HG02678 (cell line): ENCODE results near the gene MYLK.
"Not testable (repeated sequence)": the region's sequence is repeated elsewhere in the genome, so short reads cannot be mapped to it uniquely, and the experiment has no call there.

Source experiments
- ATAC-seq: cut with Tn5 transposase; IDR thresholded peaks from one replicate; pipeline ENCODE4 v1.9.1; 2021; ENCODE audit warnings: mild to moderate bottlenecking, moderate library complexity; ENCODE audit not compliant: unreplicated experiment

MYLK gene

GRCh38 chr3:123728014-123728413, 156.1 kb downstream of the MYLK start:
- no peak for ATAC-seq

DNA sequence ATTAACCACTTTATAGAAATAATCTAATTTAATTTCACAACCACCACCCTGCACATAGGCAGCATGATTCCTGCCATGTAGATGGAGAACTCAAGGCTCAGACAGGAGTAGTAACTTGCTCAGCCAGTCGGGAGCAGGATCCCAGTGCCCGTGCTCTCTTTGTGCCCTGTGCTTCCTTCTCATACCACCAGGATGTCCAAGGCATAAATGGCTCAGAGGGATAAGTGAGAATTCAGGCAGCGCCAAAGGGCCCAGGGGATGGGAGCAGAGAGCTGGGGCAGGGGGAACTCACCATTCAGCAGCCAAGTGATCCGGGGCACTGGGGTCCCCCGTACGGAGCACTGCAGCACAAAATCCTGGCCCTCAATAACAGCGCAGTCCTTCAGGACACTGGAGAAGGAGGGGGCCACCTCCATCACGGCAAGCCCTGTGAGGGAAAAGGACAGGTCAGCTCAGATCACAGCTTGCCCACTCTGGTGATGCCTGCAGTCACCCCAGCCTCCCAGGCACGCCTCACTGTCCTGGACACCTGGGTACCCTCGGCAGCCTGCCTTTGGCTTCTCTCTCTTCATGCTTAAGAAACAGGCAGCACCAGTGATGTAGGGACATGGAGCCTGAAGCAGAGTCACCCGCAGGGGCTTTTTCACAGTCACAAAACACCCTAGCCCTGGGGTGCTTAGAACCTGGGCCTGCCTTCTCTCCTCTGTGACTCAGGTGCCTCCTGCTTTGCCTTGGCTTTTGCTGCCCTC, 158.3 kb downstream of the MYLK start:
- no peak for ATAC-seq

DNA sequence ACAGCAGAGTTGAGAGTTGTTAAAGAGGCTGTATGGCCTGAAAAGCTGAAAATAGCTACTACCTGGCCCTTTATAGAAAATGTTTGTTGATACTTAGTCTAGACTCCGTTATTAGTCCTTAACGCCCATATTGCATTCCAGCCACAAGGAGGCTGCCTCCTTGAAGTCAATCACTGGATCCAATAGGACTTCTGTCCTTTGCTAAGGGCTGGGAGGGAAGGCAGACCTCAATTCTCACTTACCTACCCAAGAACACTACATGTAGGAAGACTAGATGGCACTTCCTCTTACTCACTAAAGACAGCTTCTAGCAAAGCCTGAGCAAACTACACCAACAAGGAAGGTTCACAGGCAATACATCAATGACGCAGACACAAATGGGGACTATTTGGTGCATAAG, 159.8 kb downstream of the MYLK start:
- no peak for ATAC-seq

DNA sequence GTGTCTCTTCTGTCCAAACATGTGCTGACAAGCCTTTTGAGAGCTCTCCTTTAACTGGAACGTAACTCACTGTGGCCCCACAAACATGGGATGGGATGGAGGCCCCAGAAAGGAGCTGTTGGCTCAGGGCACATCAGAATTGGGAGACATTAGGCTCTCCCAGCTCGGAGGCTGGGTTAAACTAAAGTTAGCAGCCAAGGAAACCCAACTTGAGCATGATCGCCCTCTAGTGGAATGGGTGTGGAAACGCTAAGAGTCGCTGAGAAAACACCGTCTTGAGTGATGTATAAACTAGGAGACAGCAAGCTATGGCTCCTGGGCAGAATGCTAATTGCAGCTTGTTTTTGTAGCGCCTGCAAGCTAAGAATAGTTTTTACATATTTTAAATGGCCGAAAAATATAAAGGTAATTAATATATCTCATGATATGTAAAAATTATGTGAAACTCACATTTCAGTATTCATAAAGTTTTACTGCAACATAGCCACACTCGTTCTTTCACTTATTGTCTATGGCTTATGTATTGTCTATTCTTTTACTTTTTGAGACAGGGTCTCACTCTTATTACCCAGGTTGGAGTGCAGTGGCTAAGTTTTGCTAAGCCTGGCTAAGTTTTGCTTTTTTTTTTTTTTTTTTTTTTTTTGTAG, 160.5 kb downstream of the MYLK start:
- peak; percentile 77 for ATAC-seq

GRCh38 chr3:123723070-123723469, 161.1 kb downstream of the MYLK start:
- ATAC-seq = no peak

GRCh38 chr3:123722456-123722855, 161.7 kb downstream of the MYLK start:
- ATAC-seq = no peak

DNA sequence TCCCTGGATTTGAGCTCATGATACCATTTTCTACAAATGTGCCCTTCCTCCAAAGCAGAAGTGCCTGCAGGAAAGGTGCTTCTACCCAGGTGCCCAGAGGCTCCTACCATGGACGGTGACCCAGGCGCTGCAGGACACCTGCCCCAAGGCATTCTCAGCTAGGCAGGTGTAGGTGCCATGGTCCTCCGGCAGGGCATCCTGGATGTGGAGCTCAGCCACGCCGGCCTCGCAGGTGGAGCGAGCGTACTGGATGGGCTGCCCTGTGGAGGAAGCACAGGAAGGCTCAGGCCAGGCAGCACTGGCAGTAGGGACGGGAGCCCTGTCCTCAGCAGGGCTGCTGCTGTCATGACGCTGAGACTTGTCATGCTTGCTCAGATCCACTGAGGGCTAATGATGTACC, 162.1 kb downstream of the MYLK start:
- no peak for ATAC-seq

- ATAC-seq = not testable (repeated sequence)
These were observed 162.9 kb downstream of the MYLK start for GRCh38 chr3:123721095-123721689.

DNA sequence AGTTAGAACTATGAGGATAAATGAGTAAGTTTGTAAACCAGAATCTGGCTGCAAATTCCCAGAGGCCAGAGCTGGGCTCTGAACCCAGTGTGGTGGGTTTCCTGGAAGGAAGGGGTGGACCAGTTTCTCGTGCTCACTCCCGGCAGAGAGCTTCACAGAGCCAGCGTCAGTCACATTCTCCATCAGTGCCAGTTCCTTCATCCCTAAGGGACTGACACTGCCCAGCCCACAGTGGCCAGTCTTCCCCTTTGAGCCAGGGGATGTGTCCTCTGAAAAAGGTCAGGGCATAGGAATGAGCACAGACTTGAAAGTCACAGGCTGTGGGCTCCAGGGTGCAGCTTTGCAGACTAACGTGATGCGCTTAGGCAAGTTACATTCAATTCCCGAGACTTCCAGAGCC, 163.5 kb downstream of the MYLK start:
- ATAC-seq = no peak

DNA sequence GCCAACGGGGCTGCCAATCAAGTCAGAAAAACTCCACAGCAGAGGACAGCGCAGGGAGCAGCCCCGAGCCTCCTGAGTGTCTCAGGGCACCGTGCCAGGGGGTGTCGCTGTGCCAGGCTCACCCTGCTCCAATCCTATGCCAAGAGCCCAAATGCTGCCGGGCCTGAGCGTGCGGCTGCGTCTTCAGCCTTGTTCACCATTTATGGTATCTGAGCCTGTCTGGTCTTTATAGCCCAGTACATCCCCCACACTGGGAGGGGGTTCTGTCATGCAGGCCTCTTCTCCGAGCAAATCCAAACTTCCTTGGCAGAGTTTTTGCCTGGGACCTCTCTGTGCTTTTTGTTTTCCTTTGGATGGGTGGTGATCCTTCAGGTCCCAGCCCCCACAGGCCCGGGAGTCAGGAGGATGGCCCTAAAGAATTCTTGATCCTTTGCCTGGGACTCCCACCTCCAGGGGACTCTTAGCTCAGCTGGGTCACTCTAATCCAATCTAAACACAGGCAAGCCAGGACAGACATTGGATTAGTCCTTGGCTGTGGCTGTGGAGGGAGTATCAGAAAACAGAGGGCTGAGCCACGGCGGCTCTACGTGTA, 164.2 kb downstream of the MYLK start:
- ATAC-seq = no peak

DNA sequence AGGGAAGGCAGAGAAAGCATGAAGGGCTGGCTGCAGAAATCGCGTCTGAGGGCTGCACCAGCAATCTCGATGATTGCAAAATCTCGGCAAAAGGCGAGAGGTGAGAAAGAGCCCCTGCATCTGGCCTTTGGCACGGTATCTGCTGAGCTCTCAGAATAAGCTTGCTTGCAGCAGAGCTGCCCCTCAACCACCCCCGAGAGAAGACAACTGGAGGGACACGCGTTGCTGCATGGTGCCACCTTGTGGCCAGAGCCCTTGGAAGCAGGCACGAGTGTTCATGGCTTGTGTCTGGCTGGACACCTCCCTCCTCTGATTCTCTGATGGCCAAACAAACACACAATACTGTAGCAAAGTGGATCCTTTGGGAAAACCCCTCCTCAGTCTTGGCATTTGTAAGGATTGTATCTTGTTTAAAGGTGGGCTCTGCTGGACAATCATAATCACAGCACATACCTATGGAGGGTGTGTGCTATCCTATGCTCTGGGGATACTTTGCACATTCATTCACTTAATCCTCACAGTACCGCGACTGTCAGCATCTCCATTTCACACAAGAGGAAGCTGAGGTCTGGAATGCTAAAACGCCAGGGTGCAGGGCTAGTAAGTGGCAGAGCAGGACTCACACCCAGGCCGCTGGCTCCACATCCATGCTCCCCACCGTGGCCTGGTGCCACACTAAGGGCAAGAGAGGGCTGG, 164.9 kb downstream of the MYLK start:
- peak; percentile 47 for ATAC-seq

- no peak for ATAC-seq
These were observed 166.0 kb downstream of the MYLK start for GRCh38 chr3:123718108-123718507.

- ATAC-seq = not testable (repeated sequence)
These were observed 166.7 kb downstream of the MYLK start for GRCh38 chr3:123717451-123717850.

DNA sequence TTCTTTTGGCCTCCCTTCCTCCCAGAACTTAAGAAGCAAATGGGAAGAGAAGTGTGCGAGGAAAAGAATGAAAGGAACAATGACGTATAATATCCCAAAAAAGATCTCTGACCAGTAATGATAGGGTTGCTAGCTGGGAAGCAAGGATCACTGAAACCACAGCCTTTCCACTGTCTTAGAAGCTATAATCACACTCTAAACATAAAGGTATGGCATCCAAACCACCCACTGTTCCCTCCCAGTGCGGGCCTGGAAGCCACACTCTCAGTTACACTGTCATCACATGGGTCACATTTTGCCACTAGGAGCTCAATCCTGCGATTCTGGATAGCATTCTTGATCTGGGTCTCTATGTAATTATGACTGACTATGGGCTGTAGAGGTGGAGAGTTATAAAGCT, 167.7 kb downstream of the MYLK start:
- no peak for ATAC-seq

GRCh38 chr3:123713211-123713610, 170.9 kb downstream of the MYLK start:
- ATAC-seq = no peak

- ATAC-seq = no peak
These were observed 171.9 kb downstream of the MYLK start for GRCh38 chr3:123712077-123712860.

DNA sequence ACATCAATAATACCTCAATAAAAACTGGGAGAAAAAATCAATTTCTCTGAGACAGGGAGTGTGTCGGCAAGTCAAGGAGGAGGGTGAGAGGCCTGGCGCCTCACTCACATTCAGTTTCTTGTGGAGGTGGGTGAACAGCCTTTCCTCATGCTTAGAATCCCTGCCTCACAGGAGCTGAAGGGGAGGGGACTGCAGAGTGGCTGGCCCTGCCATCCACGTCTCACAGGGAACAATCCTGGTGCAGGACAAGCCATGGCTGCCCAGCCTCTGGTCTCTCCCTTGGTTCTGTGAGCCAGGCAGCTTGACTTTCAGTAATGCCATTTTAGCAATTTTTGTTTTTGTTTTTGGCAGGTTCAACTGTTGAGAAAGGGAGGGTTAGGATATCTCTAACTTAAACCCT, 172.8 kb downstream of the MYLK start:
- no peak for ATAC-seq

DNA sequence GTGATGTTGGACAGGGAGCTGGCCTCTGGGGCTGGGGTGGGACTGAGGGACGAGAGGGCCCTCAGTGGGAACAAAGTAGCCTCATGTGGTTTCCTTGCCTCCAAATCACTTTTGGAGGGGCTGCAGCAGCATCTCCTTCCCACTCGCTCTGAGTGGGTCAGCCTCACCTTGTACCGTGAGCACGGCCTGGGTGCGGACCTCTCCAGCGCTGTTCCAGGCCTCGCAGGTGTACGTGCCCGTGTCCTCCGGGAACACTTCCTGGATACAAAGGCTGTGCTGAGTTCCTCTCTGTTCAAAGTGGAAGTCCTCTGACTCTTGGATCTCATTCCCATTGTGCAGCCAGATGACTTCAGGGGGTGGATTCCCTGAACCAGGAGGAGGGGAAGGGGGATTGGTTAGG, 175.6 kb downstream of the MYLK start:
- no peak for ATAC-seq

GRCh38 chr3:123707641-123708040, 176.5 kb downstream of the MYLK start:
- not testable (repeated sequence) for ATAC-seq

- no peak for ATAC-seq
These were observed 177.3 kb downstream of the MYLK start for GRCh38 chr3:123706871-123707270.
